Right hindlimb (tissue), 1 donor: ENCODE measurements around the gene CHRNE.

ENCODE experiments used
- DNase-seq: peaks from one replicate; pipeline ENCODE4 v3.0.0-alpha.2; 2018

CHRNE gene

GRCh38 chr17:4901648-4902344, 1.1 kb downstream of the CHRNE start:
- peak; percentile 88 for DNase-seq

GRCh38 chr17:4901108-4901647, 1.7 kb downstream of the CHRNE start:
- no peak for DNase-seq

- DNase-seq, result peak; percentile 77
Observed at GRCh38 chr17:4900231-4901107, 2.4 kb downstream of the CHRNE start.

- DNase-seq, result peak; percentile 88
Observed at GRCh38 chr17:4899341-4900230, 3.3 kb downstream of the CHRNE start, which contains the start of gene C17orf107. Gene C17orf107, plus strand, starts transcription at chr17:4899536. Its CDS starts 227 bp downstream, at chr17:4899763.

- no peak for DNase-seq
Observed at GRCh38 chr17:4898927-4899326, 4.0 kb downstream of the CHRNE start.

GRCh38 chr17:4898351-4898750, 4.5 kb downstream of the CHRNE start:
- DNase-seq, result no peak

GRCh38 chr17:4897785-4898184, 5.1 kb downstream of the CHRNE start:
- DNase-seq, result no peak

GRCh38 chr17:4897198-4897687, 5.7 kb downstream of the CHRNE start:
- no peak for DNase-seq

GRCh38 chr17:4896332-4897197, 6.3 kb downstream of the CHRNE start:
- no peak for DNase-seq

GRCh38 chr17:4895657-4896331, 7.1 kb downstream of the CHRNE start:
- DNase-seq, result no peak

- no peak for DNase-seq
Observed at GRCh38 chr17:4895121-4895520, 7.8 kb downstream of the CHRNE start.

GRCh38 chr17:4893721-4894560, 9.0 kb downstream of the CHRNE start:
- DNase-seq, result no peak

- DNase-seq, result no peak
Observed at GRCh38 chr17:4893272-4893671, 9.6 kb downstream of the CHRNE start.

GRCh38 chr17:4892499-4893221, 10.2 kb downstream of the CHRNE start:
- DNase-seq, result no peak

GRCh38 chr17:4891411-4892410, 11.2 kb downstream of the CHRNE start:
- no peak for DNase-seq

GRCh38 chr17:4887581-4887980, 15.3 kb downstream of the CHRNE start:
- DNase-seq, result no peak

- no peak for DNase-seq
Observed at GRCh38 chr17:4886830-4887229, 16.1 kb downstream of the CHRNE start.

- DNase-seq, result no peak
Observed at GRCh38 chr17:4884489-4884888, 18.4 kb downstream of the CHRNE start.
